ENCODE measurements around the gene ALOXE3.

DNA sequence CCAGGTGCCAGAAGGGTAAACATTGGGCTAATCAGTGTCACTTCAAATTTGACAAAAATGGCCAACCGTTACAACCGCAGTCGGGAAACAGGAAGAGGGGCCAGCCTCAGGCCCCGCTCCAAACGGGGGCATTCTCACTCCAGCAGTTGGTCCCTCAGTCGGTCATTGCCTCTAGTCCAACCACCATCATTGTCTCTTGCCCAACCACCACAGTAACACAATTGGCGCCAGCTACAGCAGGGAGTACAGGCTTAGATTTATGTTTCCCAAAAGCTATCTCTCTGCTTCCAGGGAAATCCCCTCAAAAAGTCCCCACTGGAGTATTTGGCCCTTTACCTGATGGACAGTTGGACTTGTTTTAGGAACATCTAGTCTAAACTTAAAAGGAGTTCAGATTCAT is 59.2 kb downstream of the ALOXE3 start:
- TF ChIP-seq, protein P1, sequence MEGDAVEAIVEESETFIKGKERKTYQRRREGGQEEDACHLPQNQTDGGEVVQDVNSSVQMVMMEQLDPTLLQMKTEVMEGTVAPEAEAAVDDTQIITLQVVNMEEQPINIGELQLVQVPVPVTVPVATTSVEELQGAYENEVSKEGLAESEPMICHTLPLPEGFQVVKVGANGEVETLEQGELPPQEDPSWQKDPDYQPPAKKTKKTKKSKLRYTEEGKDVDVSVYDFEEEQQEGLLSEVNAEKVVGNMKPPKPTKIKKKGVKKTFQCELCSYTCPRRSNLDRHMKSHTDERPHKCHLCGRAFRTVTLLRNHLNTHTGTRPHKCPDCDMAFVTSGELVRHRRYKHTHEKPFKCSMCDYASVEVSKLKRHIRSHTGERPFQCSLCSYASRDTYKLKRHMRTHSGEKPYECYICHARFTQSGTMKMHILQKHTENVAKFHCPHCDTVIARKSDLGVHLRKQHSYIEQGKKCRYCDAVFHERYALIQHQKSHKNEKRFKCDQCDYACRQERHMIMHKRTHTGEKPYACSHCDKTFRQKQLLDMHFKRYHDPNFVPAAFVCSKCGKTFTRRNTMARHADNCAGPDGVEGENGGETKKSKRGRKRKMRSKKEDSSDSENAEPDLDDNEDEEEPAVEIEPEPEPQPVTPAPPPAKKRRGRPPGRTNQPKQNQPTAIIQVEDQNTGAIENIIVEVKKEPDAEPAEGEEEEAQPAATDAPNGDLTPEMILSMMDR (conservative IDR thresholded peaks at IDR 0.05; ENCODE audit: low read length) = no peak
- TF ChIP-seq EZH2phosphoT487 (IDR thresholded peaks at IDR 0.05; ENCODE audit: borderline replicate concordance) = no peak
